ENCODE results near the gene CDK9. TPM values are rescaled to one million over a fixed set of nuclear protein-coding genes. Genes with fewer than 3 reads are reported as not detected.

CDK9 gene
- 19.6 and 46.1 TPM in 2 replicates for total RNA-seq

GRCh38 chr9:127785933-127786772, at the start of gene CDK9:
CDK9 (plus strand) TSS chr9:127786034; CDS start chr9:127786149, 115 bp downstream.

GRCh38 chr9:127778280-127779135, 7.3 kb upstream of the CDK9 start, which contains the start of gene SH2D3C:
SH2D3C (minus strand) TSS chr9:127778666; CDS start chr9:127778627, 39 bp downstream.

GRCh38 chr9:127802576-127803443, 17.0 kb downstream of the CDK9 start, which contains the start of gene FPGS:
FPGS (plus strand) TSS chr9:127802882; CDS start chr9:127802925, 43 bp downstream.

Other genes with a start within 250 kb of the CDK9 start
- 20.5 and 31.7 TPM in 2 replicates for gene STXBP1, start 173.8 kb upstream of the CDK9 start, total RNA-seq
- 0.51 TPM in 1 of 2 replicates, not detected in the other for gene CFAP157, start 79.0 kb upstream of the CDK9 start, total RNA-seq
- gene PTRH1, start 70.4 kb upstream of the CDK9 start, total RNA-seq: 12.0 and 22.5 TPM in 2 replicates
- gene TTC16, start 70.0 kb upstream of the CDK9 start, total RNA-seq: not detected in 2 replicates
- gene TOR2A, start 50.7 kb upstream of the CDK9 start, total RNA-seq: 13.4 and 19.6 TPM in 2 replicates
- gene SH2D3C, start 7.4 kb upstream of the CDK9 start, total RNA-seq: 0.23 and 0.94 TPM in 2 replicates
- 55.2 and 63.8 TPM in 2 replicates for gene FPGS, start 16.8 kb downstream of the CDK9 start, total RNA-seq
- 74.1 and 186 TPM in 2 replicates for gene ENG, start 68.6 kb downstream of the CDK9 start, total RNA-seq
- 46.2 and 90.9 TPM in 2 replicates for gene AK1, start 91.6 kb downstream of the CDK9 start, total RNA-seq
- 83.8 and 100 TPM in 2 replicates for gene ST6GALNAC6, start 113.6 kb downstream of the CDK9 start, total RNA-seq
- gene ST6GALNAC4, start 131.0 kb downstream of the CDK9 start, total RNA-seq: 47.5 and 59.7 TPM in 2 replicates
- gene PIP5KL1, start 144.7 kb downstream of the CDK9 start, total RNA-seq: 7.9 and 8.9 TPM in 2 replicates
- 15.5 and 21.0 TPM in 2 replicates for gene DPM2, start 151.8 kb downstream of the CDK9 start, total RNA-seq
- 12.5 and 14.1 TPM in 2 replicates for gene EEIG1, start 195.0 kb downstream of the CDK9 start, total RNA-seq

All from pericardium fibroblast (primary cell).